ENCODE measurements around the gene PDCD10.

GRCh38 chr3:167694121-167694520, 40.6 kb downstream of the PDCD10 start:
- TF ChIP-seq, protein P1, sequence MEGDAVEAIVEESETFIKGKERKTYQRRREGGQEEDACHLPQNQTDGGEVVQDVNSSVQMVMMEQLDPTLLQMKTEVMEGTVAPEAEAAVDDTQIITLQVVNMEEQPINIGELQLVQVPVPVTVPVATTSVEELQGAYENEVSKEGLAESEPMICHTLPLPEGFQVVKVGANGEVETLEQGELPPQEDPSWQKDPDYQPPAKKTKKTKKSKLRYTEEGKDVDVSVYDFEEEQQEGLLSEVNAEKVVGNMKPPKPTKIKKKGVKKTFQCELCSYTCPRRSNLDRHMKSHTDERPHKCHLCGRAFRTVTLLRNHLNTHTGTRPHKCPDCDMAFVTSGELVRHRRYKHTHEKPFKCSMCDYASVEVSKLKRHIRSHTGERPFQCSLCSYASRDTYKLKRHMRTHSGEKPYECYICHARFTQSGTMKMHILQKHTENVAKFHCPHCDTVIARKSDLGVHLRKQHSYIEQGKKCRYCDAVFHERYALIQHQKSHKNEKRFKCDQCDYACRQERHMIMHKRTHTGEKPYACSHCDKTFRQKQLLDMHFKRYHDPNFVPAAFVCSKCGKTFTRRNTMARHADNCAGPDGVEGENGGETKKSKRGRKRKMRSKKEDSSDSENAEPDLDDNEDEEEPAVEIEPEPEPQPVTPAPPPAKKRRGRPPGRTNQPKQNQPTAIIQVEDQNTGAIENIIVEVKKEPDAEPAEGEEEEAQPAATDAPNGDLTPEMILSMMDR (IDR thresholded peaks at IDR 0.05) = no peak
- no peak for TF ChIP-seq POLR2A (IDR thresholded peaks at IDR 0.05; ENCODE audit: low read depth)
